Vagina (tissue), 2 donors: Measurements from ENCODE around the gene SYCE3.

Experiments
- POLR2A ChIP-seq, 2 donors: fragments of 450-650 bp; IDR thresholded peaks; one replicate each; pipeline ENCODE4 v1.6.1; 2017; ENCODE audit warnings: antibody characterized with exemption in 2 of 2, mild to moderate bottlenecking in 2 of 2, moderate library complexity in 2 of 2
- POLR2AphosphoS5 ChIP-seq, 2 donors: sonication (generic); formaldehyde crosslinking; IDR thresholded peaks; one replicate each; pipeline ENCODE4 v1.9.0; 2017; ENCODE audit warnings: antibody characterized with exemption in 2 of 2, mild to moderate bottlenecking in 2 of 2, low read depth in 1 of 2; ENCODE audit not compliant: insufficient read depth in 1 of 2
- TF ChIP-seq, protein P1 (sequence below), 3 experiments: fragments of 450-650 bp in 2 of 3; fragments of 200-600 bp in 1 of 3; sonication (generic) in 1 of 3; IDR thresholded peaks; one replicate each; pipeline ENCODE4 v1.5.1; 2017 to 2019; ENCODE audit warnings: antibody characterized with exemption in 3 of 3, mild to moderate bottlenecking in 2 of 3, moderate library complexity in 2 of 3

DNA sequence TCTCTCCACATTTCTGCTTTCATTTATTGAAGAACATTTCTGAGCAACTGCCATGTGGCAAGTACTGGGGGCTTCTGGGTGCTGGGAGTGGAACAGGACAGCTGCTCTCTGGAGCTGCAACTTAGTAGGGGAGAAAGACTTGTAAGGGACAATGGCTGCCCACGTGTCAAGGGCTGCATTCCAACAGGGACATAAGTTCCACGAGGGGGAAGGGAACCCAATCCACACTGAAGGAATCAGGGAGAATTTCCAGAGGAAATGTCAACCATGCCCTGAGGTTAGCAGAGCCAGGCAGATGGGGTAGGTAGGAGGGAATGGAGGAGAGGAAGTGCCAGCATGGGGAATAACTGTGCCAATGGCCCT, 39.6 kb upstream of the SYCE3 start:
- TF ChIP-seq, protein P1, sequence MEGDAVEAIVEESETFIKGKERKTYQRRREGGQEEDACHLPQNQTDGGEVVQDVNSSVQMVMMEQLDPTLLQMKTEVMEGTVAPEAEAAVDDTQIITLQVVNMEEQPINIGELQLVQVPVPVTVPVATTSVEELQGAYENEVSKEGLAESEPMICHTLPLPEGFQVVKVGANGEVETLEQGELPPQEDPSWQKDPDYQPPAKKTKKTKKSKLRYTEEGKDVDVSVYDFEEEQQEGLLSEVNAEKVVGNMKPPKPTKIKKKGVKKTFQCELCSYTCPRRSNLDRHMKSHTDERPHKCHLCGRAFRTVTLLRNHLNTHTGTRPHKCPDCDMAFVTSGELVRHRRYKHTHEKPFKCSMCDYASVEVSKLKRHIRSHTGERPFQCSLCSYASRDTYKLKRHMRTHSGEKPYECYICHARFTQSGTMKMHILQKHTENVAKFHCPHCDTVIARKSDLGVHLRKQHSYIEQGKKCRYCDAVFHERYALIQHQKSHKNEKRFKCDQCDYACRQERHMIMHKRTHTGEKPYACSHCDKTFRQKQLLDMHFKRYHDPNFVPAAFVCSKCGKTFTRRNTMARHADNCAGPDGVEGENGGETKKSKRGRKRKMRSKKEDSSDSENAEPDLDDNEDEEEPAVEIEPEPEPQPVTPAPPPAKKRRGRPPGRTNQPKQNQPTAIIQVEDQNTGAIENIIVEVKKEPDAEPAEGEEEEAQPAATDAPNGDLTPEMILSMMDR (IDR thresholded peaks at IDR 0.05), result no peak
- no peak for TF ChIP-seq POLR2A (IDR thresholded peaks at IDR 0.05)
- TF ChIP-seq POLR2AphosphoS5 (IDR thresholded peaks at IDR 0.05; ENCODE audit: insufficient read depth in 1 of 2, low read depth in 1 of 2), result no peak
